ENCODE measurements around the gene FAM118A. TPM values are rescaled to one million over a fixed set of nuclear protein-coding genes. Genes with fewer than 3 reads are reported as not detected.

Gene FAM118A
- total and polyA plus RNA-seq, 9 of the 15 experiments (the other 6 are each of a cell fraction or from before 2014, with no cell fraction given) = 17.0 to 223 (median 59.4) TPM

DNA sequence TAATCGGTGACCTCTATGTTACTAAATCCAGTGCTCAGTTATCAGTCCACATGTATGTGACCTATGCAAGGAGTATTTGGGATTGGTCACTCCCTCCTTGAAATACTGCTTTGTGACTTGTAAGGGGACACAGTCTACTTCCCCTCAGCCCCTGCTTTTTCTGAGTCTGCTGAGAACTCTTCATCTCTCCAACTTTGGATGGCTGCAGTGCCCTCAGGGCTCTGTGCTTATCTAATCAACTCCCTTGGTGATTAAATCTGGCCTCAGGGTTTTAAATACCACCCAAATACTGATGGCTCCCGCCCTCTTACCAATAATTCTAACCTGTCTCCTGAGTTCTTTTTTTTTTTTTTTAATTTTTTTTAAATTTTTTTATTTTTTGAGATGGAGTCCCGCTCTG, 40.2 kb downstream of the FAM118A start (continued):
- no peak for TF ChIP-seq MAFF (IDR thresholded peaks at IDR 0.05; ENCODE audit: low read length)
- TF ChIP-seq, protein P1, sequence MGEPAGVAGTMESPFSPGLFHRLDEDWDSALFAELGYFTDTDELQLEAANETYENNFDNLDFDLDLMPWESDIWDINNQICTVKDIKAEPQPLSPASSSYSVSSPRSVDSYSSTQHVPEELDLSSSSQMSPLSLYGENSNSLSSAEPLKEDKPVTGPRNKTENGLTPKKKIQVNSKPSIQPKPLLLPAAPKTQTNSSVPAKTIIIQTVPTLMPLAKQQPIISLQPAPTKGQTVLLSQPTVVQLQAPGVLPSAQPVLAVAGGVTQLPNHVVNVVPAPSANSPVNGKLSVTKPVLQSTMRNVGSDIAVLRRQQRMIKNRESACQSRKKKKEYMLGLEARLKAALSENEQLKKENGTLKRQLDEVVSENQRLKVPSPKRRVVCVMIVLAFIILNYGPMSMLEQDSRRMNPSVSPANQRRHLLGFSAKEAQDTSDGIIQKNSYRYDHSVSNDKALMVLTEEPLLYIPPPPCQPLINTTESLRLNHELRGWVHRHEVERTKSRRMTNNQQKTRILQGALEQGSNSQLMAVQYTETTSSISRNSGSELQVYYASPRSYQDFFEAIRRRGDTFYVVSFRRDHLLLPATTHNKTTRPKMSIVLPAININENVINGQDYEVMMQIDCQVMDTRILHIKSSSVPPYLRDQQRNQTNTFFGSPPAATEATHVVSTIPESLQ (CRISPR knock-in tag; IDR thresholded peaks at IDR 0.05) = no peak
- no peak for TF ChIP-seq KDM2B (CRISPR knock-in tag; IDR thresholded peaks at IDR 0.05)

DNA sequence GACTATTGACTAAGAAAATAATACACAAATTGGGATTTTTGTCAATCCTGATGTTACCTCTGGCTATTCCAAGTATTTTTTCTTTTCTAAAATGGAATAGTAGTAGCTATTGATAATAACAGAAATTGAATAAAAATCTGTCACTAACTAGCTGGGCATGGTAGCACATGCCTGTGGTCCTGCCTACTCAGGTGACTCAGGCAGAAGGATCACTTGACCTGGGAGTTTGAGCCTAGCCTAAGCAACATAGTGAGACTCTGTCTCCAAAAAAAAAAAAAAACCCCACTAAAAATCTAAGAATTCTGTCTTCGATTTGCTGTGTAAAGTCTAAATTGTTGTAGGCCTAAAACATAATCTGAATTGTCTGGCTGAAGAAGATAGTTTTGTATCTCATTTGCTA, 42.2 kb downstream of the FAM118A start:
- FAIRE-seq = no peak
- CTCF ChIA-PET (ENCODE audit: low intra/inter-chr PET ratio) = no interaction called here
- no peak overlapping the region for H3K4me3 ChIP-seq
- H3K9me1 ChIP-seq (ENCODE audit: control insufficient read depth, insufficient read depth, low read length) = no peaks in the 10 kb centered on the region
- no peak overlapping the region for H3K9ac ChIP-seq (ENCODE audit: insufficient read depth in 1 of 2, low read depth in 2 of 2, low read length in 2 of 2)
- H3K4me1 ChIP-seq (replicated peaks in 1 of 2; ENCODE audit: control insufficient read depth in 2 of 2, insufficient read depth in 2 of 2, low read length in 2 of 2) = peaks cover 2 to 5% of the 10 kb centered on the region in 2 experiments; a peak in 3 of 5 replicates
- in situ Hi-C loops (cut with MboI) (no loop called here), intact Hi-C loops (cut with micrococcal nuclease) (no loop called here)
- DNase-seq (ENCODE audit: extremely low read depth in 1 of 4, low spot score in 3 of 4) = no peak
- no peaks in the 10 kb centered on the region for H3K9me3 ChIP-seq (replicated peaks; ENCODE audit: control insufficient read depth, insufficient read depth, low read depth, low read length)
- no peaks in the 10 kb centered on the region for H3K27me3 ChIP-seq (ENCODE audit: control insufficient read depth in 2 of 2, insufficient read depth in 2 of 2, low read length in 2 of 2)
- POLR2A ChIA-PET = no interaction called here
- no peak for TF ChIP-seq KLF1 (tag; IDR thresholded peaks at IDR 0.05)
- no peak for TF ChIP-seq NR2F6 (CRISPR knock-in tag; IDR thresholded peaks at IDR 0.05)
- TF ChIP-seq ZNF347 (CRISPR knock-in tag; IDR thresholded peaks at IDR 0.05; ENCODE audit: low read depth) = no peak
- TF ChIP-seq CAMTA2 (CRISPR knock-in tag; conservative IDR thresholded peaks at IDR 0.05) = no peak
- no peak for TF ChIP-seq KDM2B (CRISPR knock-in tag; IDR thresholded peaks at IDR 0.05)
- no peak for TF ChIP-seq CBFB (CRISPR knock-in tag; IDR thresholded peaks at IDR 0.05)
- no peak for TF ChIP-seq NEUROD1 (IDR thresholded peaks at IDR 0.05; ENCODE audit: borderline replicate concordance, low read depth, low read length, partially characterized antibody)
- no peak for TF ChIP-seq ZNF12 (CRISPR knock-in tag; IDR thresholded peaks at IDR 0.05)
- TF ChIP-seq ZNF518B (CRISPR knock-in tag; IDR thresholded peaks at IDR 0.05) = no peak
- H3K36me3 ChIP-seq (ENCODE audit: control insufficient read depth, insufficient read depth, low read length) = no peaks in the 10 kb centered on the region
- no peaks in the 10 kb centered on the region for H3K79me2 ChIP-seq (ENCODE audit: control insufficient read depth, insufficient read depth, low read length)
- WGBS (ENCODE audit: insufficient coverage, low coverage, missing lambda C conversion rate) = 67% methylated on average over 1 of the region's 1 CpG
- no peak overlapping the region for H3K4me2 ChIP-seq (ENCODE audit: insufficient read depth, low read length)
- BruUV-seq (replicated peaks) = no TSS peak
- no peak for ATAC-seq
- no peak overlapping the region for H2AFZ ChIP-seq (ENCODE audit: low read depth, low read length)
- H3K27ac ChIP-seq (ENCODE audit: extremely low read depth, low read depth, low read length) = no peak overlapping the region
- H4K20me1 ChIP-seq (replicated peaks; ENCODE audit: control insufficient read depth, insufficient read depth, low read length) = no peaks in the 10 kb centered on the region

Data from K562 (cell line).